OCI-LY7 (cell line): ENCODE results near the gene NVL. TPM values are rescaled to one million over a fixed set of nuclear protein-coding genes. Genes with fewer than 3 reads are reported as not detected.

ENCODE experiments used
- BruUV-seq: library from RNA; stranded (reverse); fragments of 400-500 nt; replicated peaks from 2 replicates; lab custom pipeline; 2021; lab: Mats Ljungman, UMichigan
- CTCF ChIA-PET: fragments of 300-600 bp; sonication (Branson Sonifier 250); formaldehyde crosslinking; loops from one replicate; lab custom pipeline; 2022; ENCODE audit warnings: antibody characterized with exemption; ENCODE audit not compliant: unreplicated experiment; lab: Charles Lee
- POLR2A ChIA-PET: fragments of 300-600 bp; sonication (Branson Sonifier 250); formaldehyde crosslinking; loops from one replicate; lab custom pipeline; 2022; ENCODE audit warnings: antibody characterized with exemption; lab: Charles Lee
- DNase-seq: peaks from one replicate; pipeline ENCODE4 v3.0.0-alpha.2; 2015; ENCODE audit warnings: low spot score
- H2AFZ ChIP-seq: fragments of 200-600 bp; sonication (generic), shearing (Covaris generic); 2 replicates; pipeline ENCODE4 v1.6.1; 2014; ENCODE audit warnings: mild to moderate bottlenecking, antibody characterized with exemption, low read length, moderate library complexity
- H3K27ac ChIP-seq: fragments of 200-600 bp; sonication (generic); 2 replicates; pipeline ENCODE4 v1.5.1; 2014; ENCODE audit warnings: mixed run types, low read depth, mild to moderate bottlenecking, moderate library complexity, low read length, inconsistent platforms; ENCODE audit not compliant: poor library complexity, severe bottlenecking
- H3K36me3 ChIP-seq: fragments of 200-600 bp; sonication (generic); 2 replicates; pipeline ENCODE4 v1.6.1; 2014; ENCODE audit warnings: mild to moderate bottlenecking, antibody characterized with exemption, low read length, moderate library complexity, mixed read lengths; ENCODE audit not compliant: insufficient read depth
- H3K4me1 ChIP-seq: fragments of 200-600 bp; sonication (generic); 2 replicates; pipeline ENCODE4 v1.5.1; 2014; ENCODE audit warnings: mild to moderate bottlenecking, low read length; ENCODE audit not compliant: insufficient read depth, poor library complexity, severe bottlenecking
- H3K4me2 ChIP-seq: fragments of 200-600 bp; sonication (generic); 2 replicates; pipeline ENCODE4 v1.6.1; 2014; ENCODE audit warnings: mild to moderate bottlenecking, low read length
- H3K4me3 ChIP-seq: fragments of 200-600 bp; sonication (generic); 2 replicates; pipeline ENCODE4 v1.5.1; 2014; ENCODE audit warnings: mild to moderate bottlenecking, low read depth, low read length; ENCODE audit not compliant: poor library complexity, severe bottlenecking
- H3K79me2 ChIP-seq: fragments of 200-600 bp; sonication (generic); 2 replicates; pipeline ENCODE4 v1.6.1; 2016; ENCODE audit warnings: low read depth, mild to moderate bottlenecking, low read length, moderate library complexity, mixed read lengths; ENCODE audit not compliant: insufficient read depth
- H3K9me2 ChIP-seq: fragments of 200-600 bp; sonication (generic); 2 replicates; pipeline ENCODE4 v1.6.1; 2016; ENCODE audit warnings: mild to moderate bottlenecking, low read length, mixed read lengths; ENCODE audit not compliant: insufficient read depth
- H3K9me3 ChIP-seq: fragments of 200-600 bp; sonication (generic); 2 replicates; pipeline ENCODE4 v1.6.1; 2014; ENCODE audit warnings: mild to moderate bottlenecking, mixed run types, low read length, mixed read lengths
- H4K20me1 ChIP-seq: fragments of 200-600 bp; sonication (generic); 2 replicates; pipeline ENCODE4 v1.6.1; 2014; ENCODE audit warnings: mild to moderate bottlenecking, antibody characterized with exemption, low read length, moderate library complexity, mixed read lengths; ENCODE audit not compliant: insufficient read depth
- EZH2phosphoT487 ChIP-seq: fragments of 200-600 bp; sonication (generic); IDR thresholded peaks from 2 replicates; pipeline ENCODE4 v1.6.1; 2018; ENCODE audit warnings: low read depth, borderline replicate concordance, mild to moderate bottlenecking, mixed run types, antibody characterized with exemption, low read length, moderate library complexity, mixed read lengths
- intact Hi-C: fragments of 100-400 bp; cut with micrococcal nuclease; formaldehyde crosslinking; loops from one replicate; pipeline ENCODE4 v1.10.0; 2022; ENCODE audit not compliant: unreplicated experiment
- total RNA-seq, 2 experiments: library from RNA; depleted of rRNA in 1 of 2; stranded (reverse); fragments of >200 nt in 1 of 2; shearing (Covaris generic) in 1 of 2; gene quantifications; 2 replicates each; pipeline ENCODE4 v1.2.3, GENCODE V29; 2014 to 2022
- TF ChIP-seq, protein P1 (sequence below): fragments of 200-600 bp; sonication (generic); conservative IDR thresholded peaks from 2 replicates; pipeline ENCODE4 v1.5.1; 2014; ENCODE audit warnings: mild to moderate bottlenecking, antibody characterized with exemption, low read length, moderate library complexity, mixed read lengths

NVL gene
- total RNA-seq, 2 experiments from 2014 or later, result 31.6 to 43.0 TPM

DNA sequence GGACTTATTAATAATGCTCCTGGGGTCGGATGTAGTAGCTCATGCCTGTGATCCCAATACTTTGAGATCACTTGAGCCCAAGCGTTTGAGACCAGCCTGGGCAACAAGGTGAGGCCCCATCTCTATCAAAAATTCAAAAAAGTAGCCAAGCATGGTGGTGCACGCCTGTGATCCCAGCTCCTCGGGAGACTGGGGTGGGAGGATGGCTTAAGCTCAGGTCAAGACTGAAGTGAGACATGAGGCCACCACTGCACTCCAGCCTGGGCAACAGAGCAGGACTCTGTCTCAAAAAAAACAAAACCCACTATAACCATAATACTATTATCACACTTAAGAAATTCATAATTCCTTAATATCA, 148.5 kb downstream of the NVL start:
- Histone ChIP-seq H3K9me2 (no peaks in the 10 kb centered on the region), H4K20me1 (no peaks in the 10 kb centered on the region), H3K4me3 (peak overlapping the region; percentile 75), H3K4me2 (peak overlapping the region; percentile 66), H3K27ac (peak overlapping the region; percentile 96), H3K36me3 (no peaks in the 10 kb centered on the region), H3K79me2 (peaks cover 31% of the 10 kb centered on the region), H3K9me3 (no peaks in the 10 kb centered on the region), H3K4me1 (peaks cover 29% of the 10 kb centered on the region), H2AFZ (peak overlapping the region; percentile 96)
- no peak for DNase-seq
- no peak for TF ChIP-seq EZH2phosphoT487
- TF ChIP-seq, protein P1, sequence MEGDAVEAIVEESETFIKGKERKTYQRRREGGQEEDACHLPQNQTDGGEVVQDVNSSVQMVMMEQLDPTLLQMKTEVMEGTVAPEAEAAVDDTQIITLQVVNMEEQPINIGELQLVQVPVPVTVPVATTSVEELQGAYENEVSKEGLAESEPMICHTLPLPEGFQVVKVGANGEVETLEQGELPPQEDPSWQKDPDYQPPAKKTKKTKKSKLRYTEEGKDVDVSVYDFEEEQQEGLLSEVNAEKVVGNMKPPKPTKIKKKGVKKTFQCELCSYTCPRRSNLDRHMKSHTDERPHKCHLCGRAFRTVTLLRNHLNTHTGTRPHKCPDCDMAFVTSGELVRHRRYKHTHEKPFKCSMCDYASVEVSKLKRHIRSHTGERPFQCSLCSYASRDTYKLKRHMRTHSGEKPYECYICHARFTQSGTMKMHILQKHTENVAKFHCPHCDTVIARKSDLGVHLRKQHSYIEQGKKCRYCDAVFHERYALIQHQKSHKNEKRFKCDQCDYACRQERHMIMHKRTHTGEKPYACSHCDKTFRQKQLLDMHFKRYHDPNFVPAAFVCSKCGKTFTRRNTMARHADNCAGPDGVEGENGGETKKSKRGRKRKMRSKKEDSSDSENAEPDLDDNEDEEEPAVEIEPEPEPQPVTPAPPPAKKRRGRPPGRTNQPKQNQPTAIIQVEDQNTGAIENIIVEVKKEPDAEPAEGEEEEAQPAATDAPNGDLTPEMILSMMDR, result no peak
- intact Hi-C loops, result loop anchor here (5.0 to 10.0 kb wide), 4 partner anchors 86 to 337 kb away; partner anchors contain the start of genes TP53BP2 and WDR26
- no TSS peak for BruUV-seq
- POLR2A ChIA-PET, result interaction anchor here (1.0 to 2.3 kb wide), 7 partner anchors 12 to 138 kb away, joined by 3 to 12 read pairs (median 5); no protein-coding TSS in a partner anchor
- CTCF ChIA-PET, result no interaction called here

DNA sequence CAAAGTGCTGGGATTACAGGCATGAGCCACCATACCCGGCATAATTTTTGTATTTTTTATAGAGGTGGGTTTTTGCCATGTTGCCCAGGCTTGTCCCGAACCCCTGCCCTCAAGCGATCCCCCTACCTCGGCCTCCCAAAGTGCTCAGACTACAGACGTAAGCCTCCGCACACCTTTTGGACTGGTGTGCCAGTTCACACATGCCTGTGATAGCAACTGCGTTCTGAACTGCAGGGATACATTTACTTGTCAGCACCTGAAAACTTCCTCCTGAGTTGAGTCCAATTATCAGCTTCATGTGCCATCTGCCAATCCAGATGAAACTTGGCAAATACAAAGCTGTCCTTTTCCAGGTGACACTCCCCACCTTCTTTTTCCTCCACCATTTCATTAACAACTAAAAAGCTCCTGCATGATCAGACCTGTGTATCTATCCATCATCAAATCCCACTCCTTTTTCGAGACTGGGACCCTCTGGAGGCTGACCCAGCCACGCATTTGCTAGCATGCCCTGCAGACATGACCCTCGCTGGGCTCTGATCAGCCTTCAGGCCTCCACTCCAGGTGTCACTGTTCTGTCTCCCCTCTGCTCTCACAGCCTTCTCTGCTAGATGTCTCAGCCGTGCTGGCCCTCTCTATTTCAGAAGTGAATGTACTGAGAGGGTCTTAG, 149.1 kb downstream of the NVL start:
- Histone ChIP-seq H3K4me2 (peak overlapping the region; percentile 66), H3K79me2 (peaks cover 26% of the 10 kb centered on the region), H3K9me3 (no peaks in the 10 kb centered on the region), H4K20me1 (no peaks in the 10 kb centered on the region), H3K4me1 (peaks cover 24% of the 10 kb centered on the region), H3K9me2 (no peaks in the 10 kb centered on the region), H3K36me3 (no peaks in the 10 kb centered on the region), H3K4me3 (peak overlapping the region; percentile 75), H3K27ac (peak overlapping the region; percentile 96), H2AFZ (peak overlapping the region; percentile 96; the same call in 1 of the 2 replicates)
- DNase-seq, result peak; percentile 22
- no peak for TF ChIP-seq EZH2phosphoT487
- TF ChIP-seq, protein P1, result no peak
- ChIA-PET POLR2A (interaction anchor here (1.0 to 2.3 kb wide), 5 partner anchors 12 to 65 kb away, joined by 3 to 12 read pairs (median 5); no protein-coding TSS in a partner anchor), CTCF (no interaction called here)
- no TSS peak for BruUV-seq
- intact Hi-C loops, result loop anchor here (5.0 to 10.0 kb wide), 4 partner anchors 86 to 336 kb away; partner anchors contain the start of genes TP53BP2 and WDR26

DNA sequence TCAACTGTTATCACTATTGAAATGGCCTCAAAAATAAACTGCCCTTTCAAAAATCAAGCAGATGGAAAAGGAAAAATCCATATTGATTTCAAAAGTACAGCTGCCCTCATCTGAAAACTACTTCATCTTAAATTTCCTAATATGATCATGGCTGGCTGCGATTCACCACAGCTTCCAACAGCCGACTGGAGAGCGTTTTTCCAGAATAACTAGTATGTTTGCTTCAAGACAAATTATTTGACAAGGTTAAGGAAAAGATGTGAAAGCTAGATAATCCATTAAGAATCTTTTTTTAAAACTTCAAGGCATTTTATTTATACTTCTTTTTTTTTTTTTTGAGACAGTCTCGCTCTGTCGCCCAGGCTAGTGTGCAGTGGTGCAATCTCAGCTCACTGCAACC, 151.1 kb downstream of the NVL start:
- BruUV-seq, result no TSS peak
- no peak overlapping the region for H3K27ac ChIP-seq
- ChIA-PET POLR2A (interaction anchor here (0.6 to 1.1 kb wide), 6 partner anchors 10 to 119 kb away, joined by 3 to 6 read pairs (median 3); no protein-coding TSS in a partner anchor), CTCF (interaction anchor here (0.6 kb wide), 1 partner anchor 23 kb away, joined by 4 read pairs; no protein-coding TSS in a partner anchor)
- H3K9me3 ChIP-seq, result no peaks in the 10 kb centered on the region
- H3K36me3 ChIP-seq, result no peaks in the 10 kb centered on the region
- H3K4me3 ChIP-seq, result no peak overlapping the region
- H3K79me2 ChIP-seq, result peaks cover 5% of the 10 kb centered on the region
- TF ChIP-seq, protein P1, result no peak
- intact Hi-C loops, result no loop called here
- no peaks in the 10 kb centered on the region for H4K20me1 ChIP-seq
- H2AFZ ChIP-seq, result no peak overlapping the region
- no peaks in the 10 kb centered on the region for H3K9me2 ChIP-seq
- no peak for DNase-seq
- H3K4me2 ChIP-seq, result no peak overlapping the region
- H3K4me1 ChIP-seq, result peaks cover 14% of the 10 kb centered on the region
